ENCODE measurements around the gene CAV1. TPM values are rescaled to one million over a fixed set of nuclear protein-coding genes. Genes with fewer than 3 reads are reported as not detected.

Gene CAV1
- total and polyA plus RNA-seq, 2 of the 13 experiments (the other 11 are each of a cell fraction or from before 2014, with no cell fraction given) = 0.40 TPM; not detected in 1

- Histone ChIP-seq H3K79me2 (ENCODE audit: insufficient read depth, low read length) (no peaks in the 10 kb centered on the region), H3K27ac (ENCODE audit: extremely low read length, insufficient read depth, low read length) (no peak overlapping the region), H3K36me3 (replicated peaks in 1 of 2; ENCODE audit: control insufficient read depth in 1 of 2, insufficient read depth in 2 of 2, low read length in 2 of 2) (no peaks in the 10 kb centered on the region), H3K4me3 (replicated peaks in 1 of 3; ENCODE audit: insufficient read depth in 1 of 3, low read depth in 2 of 3, low read length in 3 of 3) (peak overlapping the region; percentile 46 to 70 (median 53); a peak in 5 of 6 replicates), H2AFZ (ENCODE audit: low read length) (no peak overlapping the region), H3K4me1 (ENCODE audit: insufficient read depth, low read length) (peaks cover 21% of the 10 kb centered on the region), H4K20me1 (ENCODE audit: insufficient read depth, low read length) (no peaks in the 10 kb centered on the region), H3K27me3 (ENCODE audit: control insufficient read depth in 1 of 2, insufficient read depth in 2 of 2, low read length in 2 of 2) (peaks cover 9 to 44% of the 10 kb centered on the region in 2 experiments), H3K4me2 (ENCODE audit: low read depth, low read length) (peak overlapping the region; percentile 93), H3K9ac (ENCODE audit: insufficient read depth, low read depth, low read length) (no peak overlapping the region), H3K9me3 (ENCODE audit: low read length) (no peaks in the 10 kb centered on the region)
- FAIRE-seq = no peak
- 11% methylated on average over 49 of the region's 83 CpGs for WGBS (ENCODE audit: low lambda C conversion rate)
- peak; percentile 97 for ATAC-seq
- POLR2A ChIA-PET = no interaction called here
- BruUV-seq (replicated peaks) = no TSS peak
- in situ Hi-C loops (cut with HindIII; ENCODE audit: extremely low pct_ligation_motif_present, low pct_unique_long_range_greater_than_20kb) = loop anchor here (5.0 to 10.0 kb wide), 2 partner anchors 269 to 351 kb away; no protein-coding TSS in a partner anchor
- CTCF ChIA-PET (ENCODE audit: low intra/inter-chr PET ratio, low total read pairs) = interaction anchor here (1.5 to 2.1 kb wide), 2 partner anchors 268 to 353 kb away, joined by 8 to 17 read pairs; no protein-coding TSS in a partner anchor
- intact Hi-C loops (cut with micrococcal nuclease; ENCODE audit: unreplicated experiment) = loop anchor here (1.0 to 10.0 kb wide), 4 partner anchors 268 to 389 kb away; no protein-coding TSS in a partner anchor
- no peak for DNase-seq (ENCODE audit: low spot score)
- TF ChIP-seq ZNF777 (CRISPR knock-in tag; IDR thresholded peaks at IDR 0.05) (peak; percentile 39; the same call in 1 of the 2 replicates), KDM1A (CRISPR knock-in tag; IDR thresholded peaks at IDR 0.05) (no peak), STAG1 (CRISPR knock-in tag; IDR thresholded peaks at IDR 0.05) (peak; percentile 37), MAX (IDR thresholded peaks at IDR 0.05) (peak; percentile 64; the same call in 1 of the 2 replicates), KDM5B (CRISPR knock-in tag; IDR thresholded peaks at IDR 0.05; ENCODE audit: borderline replicate concordance) (peak; percentile 53; the same call in 1 of the 2 replicates), EZH2 (conservative IDR thresholded peaks at IDR 0.05; ENCODE audit: low read depth, low read length) (peak; percentile 43; the same call in 1 of the 2 replicates), NFE2L2 (IDR thresholded peaks at IDR 0.05; ENCODE audit: low read length) (no peak), HOXA3 (CRISPR knock-in tag; IDR thresholded peaks at IDR 0.05) (peak; percentile 31; the same call in 1 of the 2 replicates), ZNF607 (CRISPR knock-in tag; IDR thresholded peaks at IDR 0.05; ENCODE audit: borderline replicate concordance) (no peak), ZNF367 (CRISPR knock-in tag; IDR thresholded peaks at IDR 0.05; ENCODE audit: borderline replicate concordance) (no peak), ZNF749 (CRISPR knock-in tag; IDR thresholded peaks at IDR 0.05; ENCODE audit: borderline replicate concordance) (0 out of 2 replicates have a peak, but pooled peaks have one; percentile 29), RAD21 (CRISPR knock-in tag; IDR thresholded peaks at IDR 0.05) (peak; percentile 80), ARNT (IDR thresholded peaks at IDR 0.05) (no peak), MAZ (IDR thresholded peaks at IDR 0.05; ENCODE audit: borderline replicate concordance, low read depth, low read length) (peak; percentile 49; the same call in 1 of the 2 replicates), MAZ (CRISPR knock-in tag; IDR thresholded peaks at IDR 0.05; ENCODE audit: low read depth) (peak; percentile 83), ZNF563 (CRISPR knock-in tag; IDR thresholded peaks at IDR 0.05) (peak; percentile 48; the same call in 1 of the 2 replicates), YEATS4 (CRISPR knock-in tag; IDR thresholded peaks at IDR 0.05; ENCODE audit: borderline replicate concordance) (no peak), ZNF33A (CRISPR knock-in tag; IDR thresholded peaks at IDR 0.05; ENCODE audit: borderline replicate concordance) (no peak), CREBL2 (CRISPR knock-in tag; IDR thresholded peaks at IDR 0.05; ENCODE audit: borderline replicate concordance) (no peak), ZNF710 (CRISPR knock-in tag; IDR thresholded peaks at IDR 0.05; ENCODE audit: borderline replicate concordance) (peak; percentile 45; the same call in 1 of the 2 replicates)
- TF ChIP-seq, protein P1, sequence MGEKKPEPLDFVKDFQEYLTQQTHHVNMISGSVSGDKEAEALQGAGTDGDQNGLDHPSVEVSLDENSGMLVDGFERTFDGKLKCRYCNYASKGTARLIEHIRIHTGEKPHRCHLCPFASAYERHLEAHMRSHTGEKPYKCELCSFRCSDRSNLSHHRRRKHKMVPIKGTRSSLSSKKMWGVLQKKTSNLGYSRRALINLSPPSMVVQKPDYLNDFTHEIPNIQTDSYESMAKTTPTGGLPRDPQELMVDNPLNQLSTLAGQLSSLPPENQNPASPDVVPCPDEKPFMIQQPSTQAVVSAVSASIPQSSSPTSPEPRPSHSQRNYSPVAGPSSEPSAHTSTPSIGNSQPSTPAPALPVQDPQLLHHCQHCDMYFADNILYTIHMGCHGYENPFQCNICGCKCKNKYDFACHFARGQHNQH (CRISPR knock-in tag; IDR thresholded peaks at IDR 0.05) = no peak
These were observed 1.4 kb downstream of the CAV1 start for GRCh38 chr7:116525913-116526861.

Data from HepG2 (cell line).